HFF-Myc (cell line): Measurements from ENCODE around the gene FBXO10.

ENCODE experiments used
- DNase-seq: peaks from one replicate; pipeline ENCODE4 v3.0.0-alpha.2; 2011; ENCODE audit warnings: low read depth; ENCODE audit errors: extremely low read depth
- H3K4me3 ChIP-seq: replicated peaks from 2 replicates; pipeline ENCODE4 v1.5.1; 2011; ENCODE audit warnings: low read depth, mild to moderate bottlenecking, control low read depth, low read length
- TF ChIP-seq, protein P1 (sequence below): IDR thresholded peaks from 2 replicates; pipeline ENCODE4 v1.5.1; 2012; ENCODE audit warnings: mild to moderate bottlenecking, low read depth, low read length, control low read depth; ENCODE audit errors: missing control alignments

The FBXO10 gene

DNA sequence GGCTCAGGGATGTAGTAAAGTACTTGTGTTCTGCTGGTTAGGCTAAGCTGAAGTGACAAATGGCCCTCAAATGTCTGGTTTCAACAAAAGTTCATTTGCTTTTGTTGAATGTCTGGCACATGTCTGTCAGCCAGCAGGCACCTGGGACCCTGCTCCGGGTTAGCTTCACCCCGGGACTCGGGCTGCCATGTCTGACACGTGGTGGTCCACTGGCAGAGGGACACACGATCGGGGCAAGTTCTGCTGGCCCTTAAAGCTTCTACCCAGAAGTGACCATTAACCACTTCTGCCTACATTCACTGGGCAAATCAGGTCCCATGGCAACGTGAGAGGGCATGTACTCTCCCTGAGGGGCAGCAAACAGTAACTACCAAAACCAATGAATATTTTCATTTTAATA is 66.6 kb downstream of the FBXO10 start:
- TF ChIP-seq, protein P1, sequence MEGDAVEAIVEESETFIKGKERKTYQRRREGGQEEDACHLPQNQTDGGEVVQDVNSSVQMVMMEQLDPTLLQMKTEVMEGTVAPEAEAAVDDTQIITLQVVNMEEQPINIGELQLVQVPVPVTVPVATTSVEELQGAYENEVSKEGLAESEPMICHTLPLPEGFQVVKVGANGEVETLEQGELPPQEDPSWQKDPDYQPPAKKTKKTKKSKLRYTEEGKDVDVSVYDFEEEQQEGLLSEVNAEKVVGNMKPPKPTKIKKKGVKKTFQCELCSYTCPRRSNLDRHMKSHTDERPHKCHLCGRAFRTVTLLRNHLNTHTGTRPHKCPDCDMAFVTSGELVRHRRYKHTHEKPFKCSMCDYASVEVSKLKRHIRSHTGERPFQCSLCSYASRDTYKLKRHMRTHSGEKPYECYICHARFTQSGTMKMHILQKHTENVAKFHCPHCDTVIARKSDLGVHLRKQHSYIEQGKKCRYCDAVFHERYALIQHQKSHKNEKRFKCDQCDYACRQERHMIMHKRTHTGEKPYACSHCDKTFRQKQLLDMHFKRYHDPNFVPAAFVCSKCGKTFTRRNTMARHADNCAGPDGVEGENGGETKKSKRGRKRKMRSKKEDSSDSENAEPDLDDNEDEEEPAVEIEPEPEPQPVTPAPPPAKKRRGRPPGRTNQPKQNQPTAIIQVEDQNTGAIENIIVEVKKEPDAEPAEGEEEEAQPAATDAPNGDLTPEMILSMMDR = no peak
- no peak overlapping the region for H3K4me3 ChIP-seq

GRCh38 chr9:37508834-37509206 is 67.4 kb downstream of the FBXO10 start:
- DNase-seq = no peak
- no peak overlapping the region for H3K4me3 ChIP-seq
- TF ChIP-seq, protein P1 = no peak

More for the DNA sequence above, 66.6 kb downstream of the FBXO10 start:
- no peak for DNase-seq

- TF ChIP-seq, protein P1 = no peak
- DNase-seq = no peak
- H3K4me3 ChIP-seq = no peak overlapping the region
Measured at GRCh38 chr9:37508135-37508833, 67.9 kb downstream of the FBXO10 start.

GRCh38 chr9:37507566-37508134 is 68.5 kb downstream of the FBXO10 start:
- no peak for DNase-seq
- no peak overlapping the region for H3K4me3 ChIP-seq
- TF ChIP-seq, protein P1 = no peak

DNA sequence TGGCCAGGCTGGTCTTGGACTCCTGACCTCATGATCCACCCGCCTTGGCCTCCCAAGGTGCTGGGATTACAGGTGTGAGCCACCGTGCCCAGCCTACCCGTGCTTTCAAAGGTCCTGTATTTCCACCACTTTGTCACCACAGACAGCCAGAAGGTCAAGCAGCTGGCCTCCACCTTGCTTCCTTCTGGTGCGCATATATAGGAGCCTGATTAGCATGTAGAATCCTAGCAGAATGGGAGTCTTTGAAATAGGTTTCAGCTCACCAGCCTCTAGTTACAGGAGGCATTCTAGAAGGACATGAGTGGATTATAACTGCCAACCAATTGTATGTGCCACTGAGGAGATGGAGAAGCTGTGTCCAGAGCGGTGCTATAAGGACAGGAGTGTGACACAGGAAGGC is 71.6 kb downstream of the FBXO10 start:
- no peak overlapping the region for H3K4me3 ChIP-seq
- no peak for DNase-seq
- TF ChIP-seq, protein P1 = no peak

GRCh38 chr9:37503736-37504135 is 72.4 kb downstream of the FBXO10 start:
- TF ChIP-seq, protein P1 = no peak
- no peak for DNase-seq
- no peak overlapping the region for H3K4me3 ChIP-seq

DNA sequence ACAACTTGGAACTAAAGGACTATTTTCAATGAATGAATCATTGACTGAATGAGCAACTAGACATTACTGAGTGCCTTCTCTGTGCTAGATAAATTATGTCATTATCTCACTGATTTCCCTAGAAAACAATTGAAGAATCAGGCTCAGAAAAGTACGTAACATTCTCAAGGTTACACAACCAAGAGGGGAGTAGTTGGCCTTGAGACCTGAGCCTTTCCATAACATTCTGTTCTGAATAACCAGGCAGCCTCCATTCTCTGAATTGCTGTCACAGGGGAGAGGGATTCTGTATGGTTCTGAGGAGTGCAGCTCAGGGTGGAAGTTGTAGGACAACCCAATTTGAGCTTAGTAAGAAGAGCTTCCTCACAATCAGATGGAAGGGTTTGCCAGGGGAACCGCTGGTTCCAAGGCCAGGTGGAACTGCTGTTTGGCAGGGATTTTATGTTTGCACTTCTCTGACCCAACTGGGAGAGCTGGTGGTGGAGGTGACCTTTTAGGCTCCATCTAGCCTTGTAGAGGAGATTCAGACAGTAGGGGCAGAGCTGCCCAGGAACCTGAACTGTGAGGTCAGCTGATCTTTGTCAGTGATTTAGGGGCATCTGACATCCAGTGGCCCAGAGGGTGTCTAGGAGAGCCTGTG is 74.1 kb downstream of the FBXO10 start:
- no peak for DNase-seq
- TF ChIP-seq, protein P1 = no peak

More for the DNA sequence above, 74.1 kb downstream of the FBXO10 start:
- H3K4me3 ChIP-seq = no peak overlapping the region
